ENCODE data around the gene ERBB4. TPM values are rescaled to one million over a fixed set of nuclear protein-coding genes. Genes with fewer than 3 reads are reported as not detected.

The ERBB4 gene
- total RNA-seq, 1 donor from 2014 or later: not detected

DNA sequence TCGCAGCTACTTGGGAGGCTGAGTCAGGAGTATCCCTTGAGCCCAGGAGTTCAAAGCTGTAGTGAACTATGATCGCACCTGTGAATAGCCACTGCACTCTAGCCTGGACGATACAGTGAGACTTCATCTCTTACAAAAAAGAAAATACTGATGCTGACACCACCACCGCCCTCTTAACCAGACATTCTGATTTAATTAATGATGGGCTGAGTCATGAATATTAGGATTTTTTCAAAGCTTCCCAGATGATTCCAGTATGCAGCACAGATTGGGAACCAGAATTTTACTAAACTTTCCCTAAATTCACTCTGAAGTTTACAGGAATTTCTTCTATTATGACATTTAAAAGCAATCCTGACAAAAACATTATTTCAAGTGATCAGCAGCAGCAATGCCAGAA, 130.1 kb downstream of the ERBB4 start:
- Mint-ChIP-seq H3K27me3 (ENCODE audit: insufficient read depth) (no peaks in the 10 kb centered on the region), H3K4me1 (ENCODE audit: low read depth) (no peaks in the 10 kb centered on the region), H3K4me3 (no peak overlapping the region), H3K36me3 (ENCODE audit: low read depth) (no peaks in the 10 kb centered on the region), H3K27ac (no peak overlapping the region), H3K9me3 (no peaks in the 10 kb centered on the region)
- intact Hi-C loops (cut with micrococcal nuclease): no loop called here
- no peak for DNase-seq (ENCODE audit: low spot score)

DNA sequence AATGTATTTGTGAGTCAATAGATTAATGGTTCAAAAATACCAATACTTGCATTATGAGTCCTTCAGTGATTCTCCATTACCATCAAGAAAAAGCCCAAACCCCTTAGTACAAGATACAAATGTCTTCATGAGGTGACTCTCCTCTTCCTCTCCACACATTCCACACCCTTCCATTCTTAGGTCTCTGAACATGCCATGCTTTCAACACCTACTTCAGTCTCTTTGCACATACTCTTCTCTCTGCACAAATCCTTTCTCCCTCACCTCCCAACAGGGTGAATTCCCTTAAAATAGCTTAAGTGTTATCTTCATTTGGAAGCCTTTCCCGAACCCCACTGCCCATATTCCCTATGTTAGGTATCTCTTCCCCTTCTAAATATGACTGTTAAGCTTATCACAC, 131.9 kb downstream of the ERBB4 start:
- DNase-seq (ENCODE audit: low spot score): no peak
- Mint-ChIP-seq H3K36me3 (ENCODE audit: low read depth) (no peaks in the 10 kb centered on the region), H3K9me3 (no peaks in the 10 kb centered on the region), H3K27me3 (ENCODE audit: insufficient read depth) (no peaks in the 10 kb centered on the region), H3K4me3 (no peak overlapping the region), H3K27ac (no peak overlapping the region), H3K4me1 (ENCODE audit: low read depth) (no peaks in the 10 kb centered on the region)
- intact Hi-C loops (cut with micrococcal nuclease): no loop called here

DNA sequence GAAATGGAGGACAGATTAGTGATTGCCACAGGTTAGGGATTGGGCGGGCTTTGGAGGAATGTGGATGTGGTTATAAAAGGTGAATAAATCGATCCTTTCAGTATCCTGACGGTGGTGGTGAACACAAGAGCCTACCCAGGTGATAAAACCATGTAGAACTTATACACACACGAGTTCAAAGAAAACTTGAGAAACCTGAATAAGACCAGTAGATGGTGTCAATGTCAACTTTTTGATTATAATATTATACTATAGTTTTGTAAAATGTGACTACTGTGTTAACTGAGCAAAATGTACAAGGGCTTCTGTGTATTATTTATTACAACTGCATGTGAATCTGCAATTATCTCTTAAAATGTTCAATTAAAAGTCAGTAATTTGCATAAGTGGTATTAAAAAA, 136.3 kb downstream of the ERBB4 start:
- DNase-seq (ENCODE audit: low spot score): no peak
- no peak overlapping the region for H3K4me3 Mint-ChIP-seq
- H3K27me3 Mint-ChIP-seq (ENCODE audit: insufficient read depth): no peaks in the 10 kb centered on the region
- H3K36me3 Mint-ChIP-seq (ENCODE audit: low read depth): no peaks in the 10 kb centered on the region
- no peaks in the 10 kb centered on the region for H3K9me3 Mint-ChIP-seq
- no peak overlapping the region for H3K27ac Mint-ChIP-seq
- intact Hi-C loops (cut with micrococcal nuclease): no loop called here
- H3K4me1 Mint-ChIP-seq (ENCODE audit: low read depth): no peaks in the 10 kb centered on the region

DNA sequence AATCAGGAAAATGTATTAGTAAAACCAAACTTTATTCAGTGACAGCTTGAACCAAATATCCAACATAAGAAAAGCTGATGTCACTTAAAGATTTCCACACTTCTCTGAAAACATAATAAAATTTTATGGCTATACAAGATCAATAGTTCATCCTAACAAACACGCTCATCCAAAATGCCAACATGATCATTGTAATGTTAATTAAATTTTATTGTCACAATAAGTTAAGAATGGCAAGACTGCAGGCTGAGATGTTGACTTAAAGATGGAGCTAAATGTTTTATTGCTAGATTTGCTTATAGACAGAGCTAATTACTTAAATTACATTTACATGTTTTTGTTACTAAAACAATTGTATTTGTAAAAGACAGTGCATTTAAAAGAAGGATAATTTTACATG, 140.3 kb downstream of the ERBB4 start:
- Mint-ChIP-seq H3K27ac (no peak overlapping the region), H3K4me3 (no peak overlapping the region), H3K4me1 (ENCODE audit: low read depth) (no peaks in the 10 kb centered on the region), H3K27me3 (ENCODE audit: insufficient read depth) (no peaks in the 10 kb centered on the region), H3K9me3 (no peaks in the 10 kb centered on the region), H3K36me3 (ENCODE audit: low read depth) (no peaks in the 10 kb centered on the region)
- intact Hi-C loops (cut with micrococcal nuclease): no loop called here
- DNase-seq (ENCODE audit: low spot score): no peak

DNA sequence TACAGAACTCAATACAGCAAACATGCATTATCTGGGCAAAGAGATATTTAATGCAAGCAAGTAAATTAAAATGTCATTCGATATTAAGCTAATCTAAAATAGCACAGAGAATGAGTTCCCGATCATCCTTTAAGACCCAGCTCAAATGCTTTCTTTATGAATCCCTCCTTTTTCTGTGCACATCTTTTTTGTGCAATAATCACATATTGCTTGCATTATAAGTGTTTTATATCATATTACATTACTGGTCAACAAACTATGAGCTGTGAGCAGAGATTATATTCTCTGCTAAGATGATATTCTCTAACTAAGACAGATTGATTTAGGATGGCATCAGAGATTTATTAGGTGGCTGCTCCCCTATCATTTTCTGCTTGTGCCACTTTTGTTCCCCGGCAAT, 146.1 kb downstream of the ERBB4 start:
- H3K4me3 Mint-ChIP-seq: no peak overlapping the region
- intact Hi-C loops (cut with micrococcal nuclease): no loop called here
- H3K9me3 Mint-ChIP-seq: no peaks in the 10 kb centered on the region
- H3K27ac Mint-ChIP-seq: no peak overlapping the region
- no peak for DNase-seq (ENCODE audit: low spot score)
- H3K27me3 Mint-ChIP-seq (ENCODE audit: insufficient read depth): no peaks in the 10 kb centered on the region
- no peaks in the 10 kb centered on the region for H3K36me3 Mint-ChIP-seq (ENCODE audit: low read depth)
- H3K4me1 Mint-ChIP-seq (ENCODE audit: low read depth): no peaks in the 10 kb centered on the region

DNA sequence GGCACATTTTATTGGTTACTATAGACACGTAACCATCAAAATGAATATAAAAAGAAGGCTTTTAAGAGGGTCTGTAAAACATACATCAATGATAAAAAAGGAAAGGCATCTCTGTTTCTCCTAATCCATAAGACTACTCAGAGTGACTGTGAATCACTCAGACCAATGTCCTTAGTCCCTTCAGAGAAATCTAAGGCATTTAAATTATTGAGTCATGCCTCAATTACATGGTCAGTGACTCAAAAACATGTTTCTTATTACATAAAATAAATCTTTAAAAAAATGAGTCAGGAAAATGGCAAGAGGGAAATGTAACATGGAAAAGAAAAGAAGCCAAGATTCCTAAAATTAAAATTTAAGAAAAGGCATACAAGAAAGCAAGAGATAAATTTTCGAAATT, 146.6 kb downstream of the ERBB4 start:
- H3K27ac Mint-ChIP-seq: no peak overlapping the region
- intact Hi-C loops (cut with micrococcal nuclease): no loop called here
- H3K4me3 Mint-ChIP-seq: no peak overlapping the region
- H3K36me3 Mint-ChIP-seq (ENCODE audit: low read depth): no peaks in the 10 kb centered on the region
- DNase-seq (ENCODE audit: low spot score): no peak
- no peaks in the 10 kb centered on the region for H3K4me1 Mint-ChIP-seq (ENCODE audit: low read depth)
- no peaks in the 10 kb centered on the region for H3K9me3 Mint-ChIP-seq
- no peaks in the 10 kb centered on the region for H3K27me3 Mint-ChIP-seq (ENCODE audit: insufficient read depth)

DNA sequence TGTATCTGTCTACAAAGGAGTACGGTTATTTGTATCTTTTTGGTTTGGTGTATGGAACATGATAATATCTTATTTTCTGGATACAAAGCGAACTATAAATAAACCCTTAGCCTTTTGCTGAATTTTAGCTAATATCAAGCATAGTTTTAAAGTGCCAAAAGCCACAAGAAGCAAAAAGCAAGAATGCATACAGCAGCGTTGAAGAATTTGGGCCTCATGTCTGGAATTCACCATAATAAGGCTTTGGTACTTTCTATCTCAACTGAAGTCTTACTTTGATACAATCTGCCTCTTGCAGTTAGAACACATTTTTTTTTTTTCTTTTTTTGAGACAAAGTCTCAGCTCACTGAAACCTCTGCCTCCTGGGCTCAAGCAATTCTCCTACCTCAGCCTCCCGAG, 151.5 kb downstream of the ERBB4 start:
- H3K27me3 Mint-ChIP-seq (ENCODE audit: insufficient read depth): no peaks in the 10 kb centered on the region
- H3K9me3 Mint-ChIP-seq: no peaks in the 10 kb centered on the region
- intact Hi-C loops (cut with micrococcal nuclease): no loop called here
- H3K27ac Mint-ChIP-seq: no peak overlapping the region
- no peaks in the 10 kb centered on the region for H3K4me1 Mint-ChIP-seq (ENCODE audit: low read depth)
- no peaks in the 10 kb centered on the region for H3K36me3 Mint-ChIP-seq (ENCODE audit: low read depth)
- no peak overlapping the region for H3K4me3 Mint-ChIP-seq
- DNase-seq (ENCODE audit: low spot score): no peak

DNA sequence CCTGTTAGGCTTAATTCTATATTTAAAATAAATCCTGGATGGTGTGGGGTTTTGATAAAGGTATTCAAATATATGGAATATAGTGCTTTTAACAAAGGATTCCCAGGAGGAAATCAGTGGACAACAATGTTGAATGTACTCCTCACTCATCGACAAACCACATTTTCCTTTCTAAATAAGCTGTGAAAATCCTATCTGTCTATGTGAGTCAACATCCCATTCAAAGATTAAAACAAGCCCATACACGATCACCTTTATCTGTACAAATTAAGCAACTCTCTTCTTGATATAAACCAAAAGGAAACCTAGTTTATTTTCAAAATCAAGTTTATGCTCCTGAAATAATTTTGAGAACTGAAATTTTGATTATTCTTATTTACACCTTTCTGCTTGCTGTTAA, 153.4 kb downstream of the ERBB4 start:
- Mint-ChIP-seq H3K4me3 (no peak overlapping the region), H3K4me1 (ENCODE audit: low read depth) (no peaks in the 10 kb centered on the region), H3K27me3 (ENCODE audit: insufficient read depth) (no peaks in the 10 kb centered on the region), H3K36me3 (ENCODE audit: low read depth) (no peaks in the 10 kb centered on the region), H3K9me3 (no peaks in the 10 kb centered on the region), H3K27ac (no peak overlapping the region)
- intact Hi-C loops (cut with micrococcal nuclease): no loop called here
- no peak for DNase-seq (ENCODE audit: low spot score)

DNA sequence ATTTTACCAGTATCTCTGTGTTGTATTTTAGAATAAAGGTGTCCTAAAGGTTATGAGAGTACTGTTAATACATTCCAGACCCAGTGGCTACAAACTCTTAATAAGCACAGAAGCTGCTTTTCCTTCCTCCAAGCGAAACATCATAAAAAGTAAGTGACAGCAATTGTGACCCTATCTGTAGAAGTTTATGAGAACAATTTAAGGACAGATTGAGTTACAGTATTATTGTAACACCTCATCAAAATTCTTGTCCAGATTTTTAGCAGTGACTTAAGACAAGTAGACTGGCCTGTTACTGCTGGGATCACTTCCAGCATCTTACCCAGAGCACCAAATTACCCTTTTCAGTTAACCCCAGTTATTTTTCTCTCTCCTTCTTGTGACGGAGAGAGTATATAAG, 154.6 kb downstream of the ERBB4 start:
- H3K36me3 Mint-ChIP-seq (ENCODE audit: low read depth): no peaks in the 10 kb centered on the region
- H3K9me3 Mint-ChIP-seq: no peaks in the 10 kb centered on the region
- DNase-seq (ENCODE audit: low spot score): no peak
- no peak overlapping the region for H3K4me3 Mint-ChIP-seq
- H3K4me1 Mint-ChIP-seq (ENCODE audit: low read depth): no peaks in the 10 kb centered on the region
- intact Hi-C loops (cut with micrococcal nuclease): no loop called here
- no peak overlapping the region for H3K27ac Mint-ChIP-seq
- H3K27me3 Mint-ChIP-seq (ENCODE audit: insufficient read depth): no peaks in the 10 kb centered on the region

DNA sequence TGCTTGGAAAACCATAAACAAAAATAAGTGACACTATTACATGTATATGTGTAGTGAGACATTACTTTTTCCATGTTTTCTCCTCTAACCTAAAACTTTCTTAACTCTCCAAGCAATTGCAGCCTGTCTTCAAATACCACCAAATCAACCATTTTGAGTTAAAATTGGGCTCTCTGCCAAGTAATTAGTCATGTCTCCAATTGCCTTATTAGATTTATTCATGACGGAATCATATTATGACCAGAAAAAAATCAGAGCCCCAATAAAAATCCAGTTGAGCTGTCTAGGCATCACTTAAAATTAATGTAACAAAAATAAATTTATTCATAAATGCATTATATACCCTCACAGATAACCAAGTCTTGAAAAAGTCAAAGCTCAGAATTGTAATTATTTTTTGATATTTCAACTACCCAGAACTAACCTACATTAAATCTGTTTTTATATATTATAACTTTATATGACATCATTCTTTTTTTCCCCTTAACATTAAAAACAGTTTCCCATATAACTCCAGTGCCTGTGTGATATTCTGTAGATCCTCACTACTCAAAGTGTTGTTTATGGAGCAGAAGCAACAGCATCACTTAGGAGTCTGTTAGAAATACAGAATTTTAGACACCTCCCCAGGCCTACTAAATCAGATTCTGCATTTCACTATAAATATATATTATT, 157.0 kb downstream of the ERBB4 start:
- Mint-ChIP-seq H3K27ac (no peak overlapping the region), H3K9me3 (no peaks in the 10 kb centered on the region), H3K27me3 (ENCODE audit: insufficient read depth) (no peaks in the 10 kb centered on the region), H3K4me1 (ENCODE audit: low read depth) (no peaks in the 10 kb centered on the region), H3K4me3 (no peak overlapping the region), H3K36me3 (ENCODE audit: low read depth) (no peaks in the 10 kb centered on the region)
- intact Hi-C loops (cut with micrococcal nuclease): no loop called here
- DNase-seq (ENCODE audit: low spot score): no peak

DNA sequence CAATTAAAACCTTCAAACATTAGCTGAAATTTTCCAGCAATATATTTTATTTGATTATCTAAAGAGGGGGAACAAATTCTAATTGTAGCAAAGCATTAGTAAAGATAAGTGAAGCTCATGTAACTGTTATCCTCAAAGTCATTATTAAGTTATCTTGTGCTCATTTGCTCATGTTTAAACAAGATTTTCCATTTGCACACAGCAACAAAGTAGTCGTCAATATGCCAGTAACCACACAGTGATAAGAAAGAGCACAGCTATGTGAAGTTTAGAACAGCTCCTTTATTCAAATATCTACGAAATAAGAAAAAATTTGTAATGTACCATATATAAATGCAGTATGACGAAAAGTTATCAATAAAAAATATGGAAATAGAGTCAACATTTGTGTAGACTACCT, 159.5 kb downstream of the ERBB4 start:
- no peaks in the 10 kb centered on the region for H3K27me3 Mint-ChIP-seq (ENCODE audit: insufficient read depth)
- no peaks in the 10 kb centered on the region for H3K4me1 Mint-ChIP-seq (ENCODE audit: low read depth)
- intact Hi-C loops (cut with micrococcal nuclease): no loop called here
- no peak for DNase-seq (ENCODE audit: low spot score)
- no peak overlapping the region for H3K27ac Mint-ChIP-seq
- H3K36me3 Mint-ChIP-seq (ENCODE audit: low read depth): no peaks in the 10 kb centered on the region
- no peaks in the 10 kb centered on the region for H3K9me3 Mint-ChIP-seq
- H3K4me3 Mint-ChIP-seq: no peak overlapping the region

DNA sequence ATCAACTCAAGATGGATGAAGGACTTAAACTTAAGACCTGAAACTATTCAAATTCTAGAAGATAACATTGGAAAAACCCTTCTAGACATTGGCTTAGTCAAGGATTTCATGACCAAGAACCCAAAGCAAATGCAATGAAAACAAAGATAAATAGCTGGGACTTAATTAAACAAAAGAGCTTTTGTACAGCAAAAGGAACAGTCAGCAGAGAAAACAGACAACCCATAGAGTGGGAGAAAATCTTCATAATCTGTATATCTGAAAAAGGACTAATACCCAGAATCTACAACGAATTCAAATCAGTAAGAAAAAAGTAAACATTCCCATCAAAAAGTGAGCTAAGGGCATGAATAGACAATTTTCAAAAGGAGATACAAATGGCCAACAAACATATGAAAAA, 171.2 kb downstream of the ERBB4 start:
- no peaks in the 10 kb centered on the region for H3K9me3 Mint-ChIP-seq
- no peak overlapping the region for H3K27ac Mint-ChIP-seq
- no peaks in the 10 kb centered on the region for H3K27me3 Mint-ChIP-seq (ENCODE audit: insufficient read depth)
- H3K36me3 Mint-ChIP-seq (ENCODE audit: low read depth): no peaks in the 10 kb centered on the region
- DNase-seq (ENCODE audit: low spot score): no peak
- intact Hi-C loops (cut with micrococcal nuclease): no loop called here
- no peak overlapping the region for H3K4me3 Mint-ChIP-seq
- no peaks in the 10 kb centered on the region for H3K4me1 Mint-ChIP-seq (ENCODE audit: low read depth)

DNA sequence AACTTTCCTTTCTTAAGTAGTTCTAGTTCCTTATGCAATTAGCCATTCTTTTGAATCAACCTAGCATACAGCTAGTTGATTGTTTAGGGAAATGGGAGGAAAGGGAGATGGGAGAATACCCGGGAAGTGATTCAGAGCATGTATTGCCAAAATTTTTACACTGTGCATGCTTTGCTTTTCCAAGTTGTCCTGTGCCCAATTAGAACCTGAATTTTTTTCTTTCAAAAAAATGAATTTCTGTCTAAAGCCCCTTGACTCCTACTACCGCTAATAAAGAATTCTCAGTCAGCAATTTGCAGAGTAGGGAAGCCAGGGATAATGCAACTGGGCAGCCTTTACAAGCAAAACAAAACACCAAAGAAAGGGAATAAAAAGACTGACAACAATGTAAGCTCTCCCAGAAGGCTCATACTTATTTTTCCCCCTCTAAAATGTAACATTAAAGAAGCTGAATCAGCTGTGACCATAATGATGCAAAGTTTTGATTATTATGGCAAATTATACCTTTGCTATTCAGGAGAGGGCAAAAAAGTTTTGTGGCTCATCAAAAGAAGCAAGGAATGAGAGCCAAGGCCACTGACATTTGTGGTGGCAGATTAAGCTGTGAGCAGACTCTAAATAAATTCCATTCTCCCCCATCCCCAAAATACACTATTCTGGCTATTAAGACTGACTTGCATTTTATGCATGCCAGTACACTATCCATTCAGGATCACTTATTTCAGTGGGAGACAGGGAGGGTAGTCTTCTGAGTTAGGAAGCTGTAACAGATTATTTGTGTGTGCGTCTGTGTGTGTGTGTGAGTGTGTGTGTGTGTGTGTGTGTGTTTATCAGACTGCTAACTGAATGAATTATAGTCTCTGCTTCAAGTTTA, 174.3 kb downstream of the ERBB4 start:
- Mint-ChIP-seq H3K36me3 (ENCODE audit: low read depth) (no peaks in the 10 kb centered on the region), H3K4me1 (ENCODE audit: low read depth) (no peaks in the 10 kb centered on the region), H3K4me3 (no peak overlapping the region), H3K27ac (no peak overlapping the region), H3K9me3 (no peaks in the 10 kb centered on the region), H3K27me3 (ENCODE audit: insufficient read depth) (no peaks in the 10 kb centered on the region)
- no peak for DNase-seq (ENCODE audit: low spot score)
- intact Hi-C loops (cut with micrococcal nuclease): no loop called here

All from activated T-helper 1 cell treated with anti-CD3 and anti-CD28 coated beads, Interleukin-12 subunit alpha, Interleukin-12 subunit beta, Interleukin-2, Interleukin-4 antibody, amounts not matched to agents 30 ng/mL and 10 ng/mL and 1 ng/mL, durations not matched to agents 14 hours and 24 hours and 36 hours (primary cell).